Measurements from ENCODE around the gene DOC2A.

Gene DOC2A

GRCh38 chr16:29971304-29971703 lies 39.5 kb downstream of the DOC2A start:
- H3K4me3 ChIP-seq (ENCODE audit: low read depth, low read length), result no peak overlapping the region
- H3K27me3 ChIP-seq (replicated peaks), result no peaks in the 10 kb centered on the region
- no peak for TF ChIP-seq CTCF (IDR thresholded peaks at IDR 0.05; ENCODE audit: low read depth, low read length, missing control alignments)
- DNase-seq, result no peak
- in situ Hi-C loops (cut with HindIII; ENCODE audit: low pct_ligation_motif_present, low sequenced_read_pairs), result no loop called here
- no peak overlapping the region for H3K27ac ChIP-seq
- H3K36me3 ChIP-seq (replicated peaks), result peaks cover 23% of the 10 kb centered on the region

- no peak for TF ChIP-seq CTCF (IDR thresholded peaks at IDR 0.05; ENCODE audit: low read depth, low read length, missing control alignments)
- H3K27ac ChIP-seq, result no peak overlapping the region
- no peaks in the 10 kb centered on the region for H3K27me3 ChIP-seq (replicated peaks)
- peaks cover 23% of the 10 kb centered on the region for H3K36me3 ChIP-seq (replicated peaks)
- in situ Hi-C loops (cut with HindIII; ENCODE audit: low pct_ligation_motif_present, low sequenced_read_pairs), result no loop called here
- DNase-seq, result no peak
- H3K4me3 ChIP-seq (ENCODE audit: low read depth, low read length), result no peak overlapping the region
These were observed 42.6 kb downstream of the DOC2A start for GRCh38 chr16:29968205-29968604.

- in situ Hi-C loops (cut with HindIII; ENCODE audit: low pct_ligation_motif_present, low sequenced_read_pairs), result no loop called here
- Histone ChIP-seq H3K27me3 (replicated peaks) (no peaks in the 10 kb centered on the region), H3K36me3 (replicated peaks) (peaks cover 4% of the 10 kb centered on the region), H3K27ac (peak overlapping the region; percentile 77), H3K4me3 (ENCODE audit: low read depth, low read length) (peak overlapping the region; percentile 75)
- no peak for DNase-seq
- TF ChIP-seq CTCF (IDR thresholded peaks at IDR 0.05; ENCODE audit: low read depth, low read length, missing control alignments), result no peak
These were observed 47.6 kb downstream of the DOC2A start for GRCh38 chr16:29963021-29963743.

GRCh38 chr16:29962344-29962994 lies 48.4 kb downstream of the DOC2A start:
- Histone ChIP-seq H3K27ac (peak overlapping the region; percentile 77), H3K27me3 (replicated peaks) (no peaks in the 10 kb centered on the region), H3K36me3 (replicated peaks) (no peaks in the 10 kb centered on the region), H3K4me3 (ENCODE audit: low read depth, low read length) (peak overlapping the region; percentile 75)
- in situ Hi-C loops (cut with HindIII; ENCODE audit: low pct_ligation_motif_present, low sequenced_read_pairs), result no loop called here
- no peak for DNase-seq
- no peak for TF ChIP-seq CTCF (IDR thresholded peaks at IDR 0.05; ENCODE audit: low read depth, low read length, missing control alignments)

GRCh38 chr16:29961479-29962343 lies 49.1 kb downstream of the DOC2A start, which contains the start of gene TMEM219:
TSS of gene TMEM219 (plus strand) at chr16:29962079. CDS start at chr16:29963144, 1,065 bp downstream.
- peak; percentile 72 for DNase-seq
- H3K4me3 ChIP-seq (ENCODE audit: low read depth, low read length), result peak within 1 kb of the TSS; percentile 75
- no peaks in the 10 kb centered on the region for H3K36me3 ChIP-seq (replicated peaks)
- H3K27ac ChIP-seq, result peak within 1 kb of the TSS; percentile 77
- H3K27me3 ChIP-seq (replicated peaks), result no peaks in the 10 kb centered on the region
- in situ Hi-C loops (cut with HindIII; ENCODE audit: low pct_ligation_motif_present, low sequenced_read_pairs), result no loop called here
- TF ChIP-seq CTCF (IDR thresholded peaks at IDR 0.05; ENCODE audit: low read depth, low read length, missing control alignments), result peak; percentile 56
